ENCODE results near the gene CCDC12. TPM values are rescaled to one million over a fixed set of nuclear protein-coding genes. Genes with fewer than 3 reads are reported as not detected.

CCDC12 gene
- total and polyA plus RNA-seq, 9 of the 15 experiments (the other 6 are each of a cell fraction or from before 2014, with no cell fraction given) = 8.9 to 201 (median 86.9) TPM

- Histone ChIP-seq H4K20me1 (replicated peaks; ENCODE audit: control insufficient read depth, insufficient read depth, low read length) (peaks cover 14% of the 10 kb centered on the region; the same call in 1 of the 2 replicates), H3K9me1 (ENCODE audit: control insufficient read depth, insufficient read depth, low read length) (no peaks in the 10 kb centered on the region), H3K27ac (ENCODE audit: extremely low read depth, low read depth, low read length) (no peak overlapping the region), H3K79me2 (ENCODE audit: control insufficient read depth, insufficient read depth, low read length) (no peaks in the 10 kb centered on the region), H2AFZ (ENCODE audit: low read depth, low read length) (no peak overlapping the region), H3K4me1 (replicated peaks in 1 of 2; ENCODE audit: control insufficient read depth in 2 of 2, insufficient read depth in 2 of 2, low read length in 2 of 2) (peaks cover 0 to 37% of the 10 kb centered on the region in 2 experiments; a peak in 4 of 5 replicates), H3K36me3 (ENCODE audit: control insufficient read depth, insufficient read depth, low read length) (no peaks in the 10 kb centered on the region), H3K9me3 (replicated peaks; ENCODE audit: control insufficient read depth, insufficient read depth, low read depth, low read length) (no peaks in the 10 kb centered on the region), H3K27me3 (ENCODE audit: control insufficient read depth in 2 of 2, insufficient read depth in 2 of 2, low read length in 2 of 2) (peaks cover 42 to 80% of the 10 kb centered on the region in 2 experiments), H3K4me3 (no peak overlapping the region), H3K4me2 (ENCODE audit: insufficient read depth, low read length) (no peak overlapping the region), H3K9ac (ENCODE audit: insufficient read depth in 1 of 2, low read depth in 2 of 2, low read length in 2 of 2) (no peak overlapping the region)
- WGBS (ENCODE audit: insufficient coverage, low coverage, missing lambda C conversion rate) = 5% methylated on average over 3 of the region's 3 CpGs
- in situ Hi-C loops (cut with MboI) = no loop called here
- ChIA-PET CTCF (ENCODE audit: low intra/inter-chr PET ratio) (no interaction called here), POLR2A (interaction anchor here (0.5 to 0.6 kb wide), 2 partner anchors 73 to 109 kb away, joined by 3 to 4 read pairs; no protein-coding TSS in a partner anchor)
- DNase-seq (ENCODE audit: extremely low read depth in 1 of 4, low spot score in 3 of 4) (no peak), FAIRE-seq (no peak), ATAC-seq (no peak)
- TF ChIP-seq REST (IDR thresholded peaks at IDR 0.05; ENCODE audit: borderline replicate concordance) (peak; percentile 40), REST (CRISPR knock-in tag; IDR thresholded peaks at IDR 0.05; ENCODE audit: low read depth) (no peak), NFIC (IDR thresholded peaks at IDR 0.05) (peak; percentile 95), NFIX (CRISPR knock-in tag; IDR thresholded peaks at IDR 0.05; ENCODE audit: low read depth) (peak; percentile 86), NR0B1 (IDR thresholded peaks at IDR 0.05; ENCODE audit: partially characterized antibody) (no peak), FOXP1 (CRISPR knock-in tag; IDR thresholded peaks at IDR 0.05) (no peak)
- no TSS peak for BruUV-seq (replicated peaks)
- intact Hi-C loops (cut with micrococcal nuclease) = no loop called here
These were observed 90.9 kb downstream of the CCDC12 start for GRCh38 chr3:46885612-46886011.
